B cell (primary cell): ENCODE results near the gene ESR2. TPM values are rescaled to one million over a fixed set of nuclear protein-coding genes. Genes with fewer than 3 reads are reported as not detected.

Experiments used
- ATAC-seq: fragments of 200-7000 bp; cut with Tn5 transposase; one replicate; pipeline ENCODE4 v1.10.0; 2021; ENCODE audit warnings: low read depth, mild to moderate bottlenecking, moderate number of reproducible peaks, moderate library complexity
- CTCF ChIA-PET: fragments of 350-600 bp; sonication (Branson Sonifier 250); formaldehyde crosslinking; loops from one replicate; lab custom pipeline; 2021; ENCODE audit warnings: antibody characterized with exemption, inconsistent platforms; lab: Charles Lee
- POLR2A ChIA-PET: fragments of 350-600 bp; sonication (Branson Sonifier 250); formaldehyde crosslinking; loops from one replicate; lab custom pipeline; 2021; ENCODE audit warnings: antibody characterized with exemption; lab: Charles Lee
- DNase-seq: peaks from one replicate; pipeline ENCODE4 v3.0.0; 2013
- H2AFZ ChIP-seq: 2 replicates; pipeline ENCODE4 v1.6.1; 2012; ENCODE audit warnings: mild to moderate bottlenecking, low read depth, low read length; ENCODE audit not compliant: insufficient read depth, poor library complexity, severe bottlenecking
- H3K27ac ChIP-seq, 2 donors: 1 replicate in 1 of 2; 2 replicates in 1 of 2; pipeline ENCODE4 v1.5.1; 2012 to 2013; ENCODE audit warnings: low read length in 2 of 2, mild to moderate bottlenecking in 2 of 2, moderate library complexity in 1 of 2
- H3K27me3 ChIP-seq, 4 experiments: fragments of 200-600 bp in 1 of 4; sonication (generic) in 1 of 4; replicated peaks in 1 of 4; 1 replicate in 2 of 4; 2 replicates in 2 of 4; pipeline versions ENCODE4 v1.6.1 to v1.7.0; 2013 to 2016; ENCODE audit warnings: low read length in 3 of 4, mild to moderate bottlenecking in 2 of 4, mixed read lengths in 1 of 4, moderate library complexity in 1 of 4; ENCODE audit not compliant: insufficient read depth in 4 of 4, control insufficient read depth in 3 of 4; ENCODE audit errors: control extremely low read depth in 1 of 4
- H3K36me3 ChIP-seq, 2 experiments: replicated peaks in 1 of 2; 1 replicate in 1 of 2; 2 replicates in 1 of 2; pipeline versions ENCODE4 v1.6.1 to v1.7.1; 2013; ENCODE audit warnings: low read length in 1 of 2; ENCODE audit not compliant: insufficient read depth in 2 of 2, control insufficient read depth in 1 of 2; ENCODE audit errors: control extremely low read depth in 1 of 2, extremely low read depth in 1 of 2
- H3K4me1 ChIP-seq, 2 donors: fragments of 200-600 bp in 1 of 2; sonication (generic) in 1 of 2; 1 replicate in 1 of 2; 2 replicates in 1 of 2; pipeline versions ENCODE4 v1.5.1 to v1.6.1; 2013 to 2017; ENCODE audit warnings: low read length in 2 of 2; ENCODE audit not compliant: control insufficient read depth in 2 of 2, insufficient read depth in 2 of 2
- H3K4me2 ChIP-seq: replicated peaks from 2 replicates; pipeline ENCODE3; 2012; ENCODE audit warnings: mild to moderate bottlenecking, low read depth, low read length; ENCODE audit not compliant: poor library complexity, severe bottlenecking
- H3K4me3 ChIP-seq, 5 experiments: fragments of 200-600 bp in 1 of 5; sonication (generic) in 1 of 5; 1 replicate in 3 of 5; 2 replicates in 2 of 5; pipeline versions ENCODE4 v1.5.1 to v1.7.0; 2011 to 2016; ENCODE audit warnings: low read length in 4 of 5, mild to moderate bottlenecking in 4 of 5, low read depth in 2 of 5, control low read depth in 1 of 5, moderate library complexity in 1 of 5; ENCODE audit not compliant: insufficient read depth in 1 of 5; ENCODE audit errors: control extremely low read depth in 1 of 5, extremely low read depth in 1 of 5
- H3K79me2 ChIP-seq: fragments of 200-600 bp; sonication (generic); one replicate; pipeline ENCODE4 v1.6.0; 2016; ENCODE audit warnings: low read length; ENCODE audit not compliant: control insufficient read depth, insufficient read depth
- H3K9ac ChIP-seq: fragments of 200-600 bp; sonication (generic); 2 replicates; pipeline ENCODE4 v1.6.1; 2017; ENCODE audit warnings: mild to moderate bottlenecking, low read length, moderate library complexity
- H3K9me3 ChIP-seq, 3 donors: one replicate each; pipeline versions ENCODE4 v1.6.1 to v1.7.1; 2013; ENCODE audit warnings: low read length in 2 of 3; ENCODE audit not compliant: control insufficient read depth in 2 of 3, insufficient read depth in 1 of 3; ENCODE audit errors: control extremely low read depth in 1 of 3
- H4K20me1 ChIP-seq: 2 replicates; pipeline ENCODE4 v1.6.0; 2012; ENCODE audit warnings: mild to moderate bottlenecking, low read length; ENCODE audit not compliant: insufficient read depth, control insufficient read depth, poor library complexity, severe bottlenecking
- H3K27ac Mint-ChIP-seq: one replicate; pipeline ENCODE4 v1.8.0; 2021; ENCODE audit warnings: mixed read lengths
- H3K27me3 Mint-ChIP-seq: one replicate; pipeline ENCODE4 v1.8.0; 2021; ENCODE audit warnings: mixed read lengths
- H3K4me1 Mint-ChIP-seq: one replicate; pipeline ENCODE4 v1.8.0; 2021; ENCODE audit warnings: mixed read lengths
- H3K4me3 Mint-ChIP-seq: one replicate; pipeline ENCODE4 v1.8.0; 2021; ENCODE audit warnings: mixed read lengths
- H3K9me3 Mint-ChIP-seq: one replicate; pipeline ENCODE4 v1.8.0; 2022; ENCODE audit warnings: mixed read lengths; ENCODE audit not compliant: insufficient read depth
- CTCF ChIP-seq: fragments of 200-600 bp; IDR thresholded peaks from one replicate; pipeline ENCODE4 v1.8.0; 2022; ENCODE audit warnings: antibody characterized with exemption, mild to moderate bottlenecking
- EZH2 ChIP-seq: IDR thresholded peaks from 2 replicates; pipeline ENCODE4 v1.6.1; 2012; ENCODE audit warnings: borderline replicate concordance, low read depth, mild to moderate bottlenecking, moderate library complexity, low read length; ENCODE audit not compliant: insufficient read depth, poor library complexity, severe bottlenecking
- WGBS: methylation state at CpG from one replicate; pipeline ENCODE4 v1.1.5; 2013; ENCODE audit warnings: missing lambda C conversion rate; ENCODE audit not compliant: insufficient coverage; 5-methylcytosine and 5-hydroxymethylcytosine counted together
- intact Hi-C: fragments of 100-400 bp; cut with micrococcal nuclease; formaldehyde crosslinking; loops from one replicate; pipeline ENCODE4 v1.10.0; 2022
- polyA plus RNA-seq: library from polyadenylated mRNA; depleted of rRNA; stranded (reverse); fragments of >200 nt; gene quantifications from 2 replicates; pipeline ENCODE4 v1.2.3, GENCODE V29; 2012
- total RNA-seq, 2 donors: library from RNA; stranded (reverse); fragments of 120-200 nt in 1 of 2; gene quantifications; 1 replicate in 1 of 2; 2 replicates in 1 of 2; pipeline versions ENCODE4 v1.2.3 to v1.2.4, GENCODE V29; 2013 to 2022

ESR2 gene
- total and polyA plus RNA-seq, 2 donors (not counting 1 experiment from before 2014, with no cell fraction given), result 5.4 to 87.8 TPM

- POLR2A ChIA-PET, result no interaction called here
- CTCF ChIA-PET, result interaction anchor here (1.1 kb wide), 1 partner anchor 229 kb away, joined by 3 read pairs; no protein-coding TSS in a partner anchor
- TF ChIP-seq CTCF, result no peak
- TF ChIP-seq EZH2, result no peak
- Mint-ChIP-seq H3K27me3 (no peaks in the 10 kb centered on the region), H3K9me3 (no peaks in the 10 kb centered on the region), H3K4me1 (no peaks in the 10 kb centered on the region), H3K4me3 (no peak overlapping the region), H3K27ac (no peak overlapping the region)
- Histone ChIP-seq H3K27ac (no peak overlapping the region), H3K79me2 (no peaks in the 10 kb centered on the region), H3K4me3 (no peak overlapping the region), H3K9me3 (no peaks in the 10 kb centered on the region), H3K36me3 (peaks cover 4 to 6% of the 10 kb centered on the region in 2 experiments), H3K27me3 (no peaks in the 10 kb centered on the region), H2AFZ (no peak overlapping the region), H3K9ac (no peak overlapping the region), H4K20me1 (no peaks in the 10 kb centered on the region), H3K4me2 (no peak overlapping the region), H3K4me1 (no peaks in the 10 kb centered on the region)
- intact Hi-C loops, result no loop called here
- ATAC-seq, result no peak
- DNase-seq, result no peak
- WGBS, result no CpG with 5 or more reads among the region's 1 CpG
Measured at GRCh38 chr14:64075613-64076005, 218.6 kb downstream of the ESR2 start.

DNA sequence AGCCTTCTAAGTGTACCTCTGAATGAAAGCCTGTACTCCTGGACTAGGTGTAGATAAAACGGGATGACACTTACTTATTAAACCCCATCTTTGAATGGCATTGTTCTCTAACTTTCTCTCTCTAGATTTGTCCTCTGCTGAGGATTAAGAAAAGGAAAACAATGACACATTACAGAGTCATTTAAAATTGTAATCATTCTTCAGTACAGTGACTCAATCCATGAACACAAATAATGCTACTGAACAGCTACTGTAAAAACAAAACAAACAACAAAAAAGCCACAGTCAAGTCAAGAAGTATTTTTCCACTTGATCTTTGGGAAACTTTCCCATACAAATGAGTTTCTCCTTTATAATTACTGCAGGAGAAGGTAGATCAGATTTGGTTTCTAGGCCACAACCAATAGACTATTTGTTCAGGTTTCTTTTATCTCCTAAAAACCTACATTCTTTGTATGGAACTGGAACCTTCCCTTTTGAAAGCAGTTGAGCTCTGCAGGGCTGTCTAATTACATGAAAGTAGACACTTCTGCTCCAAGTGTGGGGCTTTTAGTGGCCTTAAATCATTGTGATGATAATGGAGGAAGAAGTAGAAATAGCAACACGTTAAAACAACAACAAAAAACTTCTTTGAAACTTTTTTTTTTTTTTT lies 219.1 kb downstream of the ESR2 start:
- H3K4me1 ChIP-seq, result no peaks in the 10 kb centered on the region

More for the DNA sequence above, 219.1 kb downstream of the ESR2 start:
- no peaks in the 10 kb centered on the region for H3K27me3 ChIP-seq
- H3K9me3 ChIP-seq, result no peaks in the 10 kb centered on the region
- Mint-ChIP-seq H3K9me3 (no peaks in the 10 kb centered on the region), H3K4me1 (no peaks in the 10 kb centered on the region), H3K27ac (no peak overlapping the region), H3K27me3 (no peaks in the 10 kb centered on the region), H3K4me3 (no peak overlapping the region)
- no peak for DNase-seq
- no peak overlapping the region for H3K27ac ChIP-seq
- intact Hi-C loops, result no loop called here
- no peak for TF ChIP-seq EZH2
- no peak for TF ChIP-seq CTCF
- H4K20me1 ChIP-seq, result no peaks in the 10 kb centered on the region
- H3K4me2 ChIP-seq, result no peak overlapping the region
- no CpG with 5 or more reads among the region's 2 CpGs for WGBS
- no peak for ATAC-seq
- POLR2A ChIA-PET, result no interaction called here
- CTCF ChIA-PET, result interaction anchor here (1.1 kb wide), 1 partner anchor 230 kb away, joined by 3 read pairs; no protein-coding TSS in a partner anchor
- peaks cover 2 to 3% of the 10 kb centered on the region in 2 experiments for H3K36me3 ChIP-seq
- no peak overlapping the region for H3K9ac ChIP-seq
- H3K4me3 ChIP-seq, result no peak overlapping the region
- H2AFZ ChIP-seq, result no peak overlapping the region
- H3K79me2 ChIP-seq, result no peaks in the 10 kb centered on the region
